ENCODE data around the gene FPGS. TPM values are rescaled to one million over a fixed set of nuclear protein-coding genes. Genes with fewer than 3 reads are reported as not detected.

The FPGS gene
- total RNA-seq, 2 donors from 2014 or later, result 43.9 to 47.0 TPM

GRCh38 chr9:127856094-127856728, 53.5 kb downstream of the FPGS start:
- H3K4me3 ChIP-seq, result no peak overlapping the region
- H3K36me3 ChIP-seq, result peaks cover 15% of the 10 kb centered on the region
- TF ChIP-seq CTCF (IDR thresholded peaks at IDR 0.05), result no peak
- no peak for DNase-seq (ENCODE audit: low spot score)
- no peaks in the 10 kb centered on the region for H3K9me3 ChIP-seq
- H3K27ac ChIP-seq, result peak overlapping the region; percentile 86 to 88
- H3K4me1 ChIP-seq, result peaks cover 0 to 78% of the 10 kb centered on the region in 2 donors
- H3K27me3 ChIP-seq, result no peaks in the 10 kb centered on the region

GRCh38 chr9:127856729-127857116, 54.0 kb downstream of the FPGS start:
- peaks cover 0 to 83% of the 10 kb centered on the region in 2 donors for H3K4me1 ChIP-seq
- no peak for DNase-seq (ENCODE audit: low spot score)
- H3K36me3 ChIP-seq, result peaks cover 10% of the 10 kb centered on the region
- H3K27ac ChIP-seq, result peak overlapping the region; percentile 86 to 88
- no peak overlapping the region for H3K4me3 ChIP-seq
- no peaks in the 10 kb centered on the region for H3K9me3 ChIP-seq
- no peak for TF ChIP-seq CTCF (IDR thresholded peaks at IDR 0.05)
- no peaks in the 10 kb centered on the region for H3K27me3 ChIP-seq

GRCh38 chr9:127857278-127857677, 54.6 kb downstream of the FPGS start:
- peak overlapping the region; percentile 86 to 88 for H3K27ac ChIP-seq
- H3K4me3 ChIP-seq, result no peak overlapping the region
- peaks cover 6% of the 10 kb centered on the region for H3K36me3 ChIP-seq
- no peaks in the 10 kb centered on the region for H3K27me3 ChIP-seq
- peaks cover 0 to 89% of the 10 kb centered on the region in 2 donors for H3K4me1 ChIP-seq
- no peak for TF ChIP-seq CTCF (IDR thresholded peaks at IDR 0.05)
- no peak for DNase-seq (ENCODE audit: low spot score)
- no peaks in the 10 kb centered on the region for H3K9me3 ChIP-seq

GRCh38 chr9:127858041-127858512, 55.4 kb downstream of the FPGS start:
- Histone ChIP-seq H3K9me3 (no peaks in the 10 kb centered on the region), H3K4me1 (peaks cover 0 to 92% of the 10 kb centered on the region in 2 donors), H3K36me3 (no peaks in the 10 kb centered on the region), H3K27me3 (no peaks in the 10 kb centered on the region), H3K27ac (peak overlapping the region; percentile 86 to 88), H3K4me3 (no peak overlapping the region)
- DNase-seq (ENCODE audit: low spot score), result peak; percentile 84
- TF ChIP-seq CTCF (IDR thresholded peaks at IDR 0.05), result no peak

GRCh38 chr9:127860260-127860659, 57.6 kb downstream of the FPGS start:
- Histone ChIP-seq H3K4me3 (no peak overlapping the region), H3K9me3 (no peaks in the 10 kb centered on the region), H3K4me1 (peaks cover 0 to 82% of the 10 kb centered on the region in 2 donors), H3K27ac (peak overlapping the region; percentile 86 to 88), H3K27me3 (no peaks in the 10 kb centered on the region), H3K36me3 (no peaks in the 10 kb centered on the region)
- DNase-seq (ENCODE audit: low spot score), result peak; percentile 94
- peak in 1 of 2 donors; percentile 16 for TF ChIP-seq CTCF (IDR thresholded peaks at IDR 0.05)

GRCh38 chr9:127860779-127861178, 58.1 kb downstream of the FPGS start:
- Histone ChIP-seq H3K4me1 (peaks cover 0 to 80% of the 10 kb centered on the region in 2 donors), H3K9me3 (no peaks in the 10 kb centered on the region), H3K27me3 (no peaks in the 10 kb centered on the region), H3K36me3 (no peaks in the 10 kb centered on the region), H3K27ac (peak overlapping the region; percentile 86 to 88), H3K4me3 (no peak overlapping the region)
- TF ChIP-seq CTCF (IDR thresholded peaks at IDR 0.05), result no peak
- no peak for DNase-seq (ENCODE audit: low spot score)

All from right atrium auricular region (tissue), 2 donors.